GM18499 (cell line): ENCODE results near the gene STAMBPL1.
"Not testable (repeated sequence)": the region's sequence is repeated elsewhere in the genome, so short reads cannot be mapped to it uniquely, and the experiment has no call there.

ENCODE experiments used
- ATAC-seq: cut with Tn5 transposase; IDR thresholded peaks from one replicate; pipeline ENCODE4 v1.9.1; 2021; ENCODE audit warnings: moderate number of reproducible peaks; ENCODE audit not compliant: insufficient read depth, unreplicated experiment

The STAMBPL1 gene

GRCh38 chr10:88915781-88916180 is 35.7 kb downstream of the STAMBPL1 start:
- no peak for ATAC-seq

GRCh38 chr10:88916231-88916630 is 36.2 kb downstream of the STAMBPL1 start:
- no peak for ATAC-seq

- ATAC-seq, result no peak
Observed at GRCh38 chr10:88916986-88917385, 36.9 kb downstream of the STAMBPL1 start.

- no peak for ATAC-seq
Observed at GRCh38 chr10:88918191-88918905, 38.3 kb downstream of the STAMBPL1 start.

GRCh38 chr10:88919041-88919440 is 39.0 kb downstream of the STAMBPL1 start:
- ATAC-seq, result no peak

- ATAC-seq, result no peak
Observed at GRCh38 chr10:88920198-88920597, 40.2 kb downstream of the STAMBPL1 start.

GRCh38 chr10:88920986-88921593 is 41.0 kb downstream of the STAMBPL1 start:
- ATAC-seq, result no peak

GRCh38 chr10:88922041-88922440 is 42.0 kb downstream of the STAMBPL1 start:
- ATAC-seq, result no peak

- ATAC-seq, result no peak
Observed at GRCh38 chr10:88923520-88923919, 43.5 kb downstream of the STAMBPL1 start.

GRCh38 chr10:88926566-88927415 is 46.7 kb downstream of the STAMBPL1 start:
- ATAC-seq, result no peak

- no peak for ATAC-seq
Observed at GRCh38 chr10:88927416-88927690, 47.3 kb downstream of the STAMBPL1 start.

GRCh38 chr10:88928254-88928653 is 48.2 kb downstream of the STAMBPL1 start:
- ATAC-seq, result no peak

- ATAC-seq, result no peak
Observed at GRCh38 chr10:88931548-88931947, 51.5 kb downstream of the STAMBPL1 start.

GRCh38 chr10:88932029-88932428 is 52.0 kb downstream of the STAMBPL1 start:
- ATAC-seq, result not testable (repeated sequence)

- no peak for ATAC-seq
Observed at GRCh38 chr10:88932539-88933256, 52.7 kb downstream of the STAMBPL1 start.

GRCh38 chr10:88933564-88933963 is 53.5 kb downstream of the STAMBPL1 start:
- ATAC-seq, result no peak

- ATAC-seq, result no peak
Observed at GRCh38 chr10:88934900-88935672, 55.0 kb downstream of the STAMBPL1 start.

GRCh38 chr10:88936656-88937055 is 56.6 kb downstream of the STAMBPL1 start:
- ATAC-seq, result no peak

- ATAC-seq, result no peak
Observed at GRCh38 chr10:88938039-88938438, 58.0 kb downstream of the STAMBPL1 start.

GRCh38 chr10:88938938-88939337 is 58.9 kb downstream of the STAMBPL1 start:
- no peak for ATAC-seq
